NCI-H82 treated with DMSO at 0.1 percent for 48 hours (cell line): Measurements from ENCODE around the gene RASIP1.
A peak's percentile ranks its signal among the peaks of the same experiment; 100 is the strongest.

Source experiments
- DNase-seq: peaks from one replicate; lab custom pipeline; 2025; ENCODE audit not compliant: unreplicated experiment; lab: John Stamatoyannopoulos, UW

Gene RASIP1

GRCh38 chr19:48756212-48756611 is 15.8 kb upstream of the RASIP1 start:
- DNase-seq = no peak

GRCh38 chr19:48755787-48756186 is 15.4 kb upstream of the RASIP1 start:
- no peak for DNase-seq

DNA sequence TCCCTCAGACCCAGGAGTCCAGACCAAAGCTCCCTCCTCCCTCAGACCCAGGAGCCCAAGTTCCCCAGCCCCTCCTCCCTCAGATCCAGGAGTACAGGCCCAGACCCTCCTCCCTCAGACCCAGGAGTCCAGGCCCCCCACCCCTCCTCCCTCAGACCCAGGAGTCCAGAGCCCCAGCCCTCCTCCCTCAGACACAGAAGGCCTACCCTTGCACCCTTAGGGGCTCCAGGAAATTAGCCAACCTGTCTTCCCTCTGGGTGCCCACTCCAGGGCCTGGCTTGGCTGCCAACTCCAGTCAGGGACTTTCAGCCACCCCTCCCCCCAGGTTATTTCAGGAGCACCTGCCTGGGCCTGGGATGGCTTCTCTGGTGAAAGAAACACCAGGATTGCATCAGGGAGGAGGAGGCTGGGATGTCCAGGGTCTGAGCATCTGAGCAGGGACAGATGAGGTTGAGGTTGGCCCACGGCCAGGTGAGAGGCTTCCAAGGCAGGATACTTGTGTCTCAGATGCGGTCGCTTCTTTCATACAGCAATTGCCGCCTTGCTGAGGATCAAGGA is 14.8 kb upstream of the RASIP1 start, which contains the start of gene FGF21:
Gene FGF21, plus strand, starts transcription at position 441 of the 558 bp plus-strand sequence. CDS start 713 bp downstream, outside the sequence.
- DNase-seq = no peak

DNA sequence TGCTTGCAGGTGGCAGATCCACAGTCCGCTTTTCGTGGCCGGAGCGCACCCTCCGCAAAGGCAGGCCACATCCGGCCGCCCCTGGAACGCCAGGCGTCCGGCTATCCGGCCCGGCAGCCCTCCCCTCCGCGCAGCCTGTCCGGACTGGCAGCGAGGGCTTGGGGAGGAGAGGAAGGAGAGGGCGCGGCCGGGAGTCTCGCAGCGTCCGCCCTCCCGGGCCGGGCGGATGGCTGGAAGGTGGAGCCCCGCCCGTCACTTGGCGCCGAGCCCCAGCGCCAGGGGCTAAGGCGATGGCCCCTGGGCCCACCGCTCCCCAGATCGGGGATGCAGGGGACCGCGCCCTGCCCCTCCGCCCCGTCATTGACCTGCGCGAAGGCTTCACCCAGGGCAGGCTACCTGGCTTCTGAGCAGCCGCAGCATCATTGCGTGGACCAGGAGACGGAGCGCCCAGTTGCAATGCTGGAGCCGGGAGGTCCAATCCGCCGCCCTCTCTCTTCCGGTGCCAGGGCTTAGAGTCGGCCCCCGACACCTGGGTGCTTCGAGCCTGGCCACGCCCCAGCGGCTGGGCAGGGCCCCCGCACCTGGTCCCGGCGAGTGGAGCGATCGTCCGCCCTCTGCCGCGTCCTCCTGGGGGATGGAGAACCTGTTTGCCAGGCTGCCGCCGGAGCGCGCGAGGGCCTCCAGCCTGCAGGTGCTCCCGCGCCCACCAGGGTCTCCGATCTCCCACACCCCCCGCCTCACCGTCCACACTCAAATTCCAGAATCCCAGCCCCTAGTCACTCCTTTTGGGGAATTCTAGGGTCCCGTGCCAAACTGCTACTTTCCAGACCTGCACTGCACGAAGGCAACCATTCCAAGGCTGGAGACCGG is 12.3 kb upstream of the RASIP1 start, which contains the start of gene FUT1:
Gene FUT1, minus strand, starts transcription at position 146 of the 870 bp plus-strand sequence. CDS start 1,360 bp downstream, outside the sequence.
- DNase-seq = no peak

DNA sequence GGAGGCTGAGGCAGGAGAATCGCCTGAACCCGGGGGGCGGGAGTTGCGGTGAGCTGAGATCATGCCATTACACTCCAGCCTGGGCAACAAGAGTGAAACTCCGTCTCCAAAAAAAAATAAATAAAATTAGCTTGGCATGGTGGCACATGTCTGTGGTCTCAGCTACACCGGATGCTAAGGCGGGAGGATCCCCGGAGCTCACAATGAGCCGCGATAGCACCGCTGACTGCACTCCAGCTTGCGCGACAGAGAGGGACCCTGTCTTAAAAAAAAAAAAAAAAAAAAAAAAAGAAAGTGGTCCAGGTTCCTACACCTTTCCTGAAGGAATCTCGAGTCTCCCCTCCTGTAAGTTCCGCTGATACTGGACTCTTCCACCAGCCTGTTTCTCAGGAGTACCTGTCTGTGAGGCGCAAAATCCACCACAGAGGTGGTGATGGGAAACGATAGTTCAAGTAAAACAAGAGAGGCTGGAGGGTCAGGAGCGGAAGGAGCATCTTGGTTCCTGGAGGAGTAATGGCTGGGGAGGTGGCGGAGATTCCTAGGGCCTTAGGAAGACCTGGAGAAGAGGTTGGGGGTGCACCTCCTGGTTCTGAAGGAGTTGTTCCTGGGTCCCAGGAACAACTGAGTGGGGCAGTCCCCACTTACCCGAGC is 11.6 kb upstream of the RASIP1 start:
- DNase-seq = no peak

DNA sequence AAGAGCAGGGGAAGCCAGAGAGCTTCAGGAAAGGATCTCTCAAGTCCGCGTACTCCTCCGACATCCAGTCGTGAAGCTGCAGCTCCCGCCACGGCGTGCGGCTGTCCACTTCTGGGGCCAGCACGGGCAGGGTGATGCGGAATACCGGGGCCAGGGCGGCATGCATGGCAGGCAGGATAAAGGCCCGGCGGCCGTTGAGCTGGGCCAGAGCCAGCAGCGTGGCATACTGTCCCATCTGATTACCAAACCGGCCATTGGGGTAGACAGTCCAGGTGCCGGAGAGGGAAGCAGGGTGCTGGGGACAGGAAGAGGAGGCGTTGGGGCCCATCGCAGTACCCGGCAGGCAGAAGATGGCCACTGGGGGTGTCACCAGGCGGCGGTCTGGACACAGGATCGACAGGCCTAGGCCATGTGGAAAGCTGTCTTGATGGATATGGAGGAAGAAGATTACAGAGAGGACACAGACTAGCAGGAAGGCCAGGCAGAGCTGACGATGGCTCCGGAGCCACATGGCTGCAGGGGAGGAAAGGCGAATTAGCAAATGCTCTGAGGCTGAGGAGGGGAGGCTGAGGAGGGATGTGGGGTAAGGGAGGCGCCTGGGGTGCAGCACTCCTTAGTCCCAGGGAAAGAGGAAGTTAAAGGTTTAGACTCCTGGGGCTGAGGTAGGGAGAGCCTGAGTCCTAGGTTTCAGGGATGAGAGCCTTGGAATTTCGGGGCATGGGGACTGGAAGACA is 10.5 kb upstream of the RASIP1 start:
- DNase-seq = no peak

GRCh38 chr19:48750351-48750750 is 9.9 kb upstream of the RASIP1 start:
- no peak for DNase-seq

- no peak for DNase-seq
Observed at GRCh38 chr19:48749571-48750198, 9.3 kb upstream of the RASIP1 start.

DNA sequence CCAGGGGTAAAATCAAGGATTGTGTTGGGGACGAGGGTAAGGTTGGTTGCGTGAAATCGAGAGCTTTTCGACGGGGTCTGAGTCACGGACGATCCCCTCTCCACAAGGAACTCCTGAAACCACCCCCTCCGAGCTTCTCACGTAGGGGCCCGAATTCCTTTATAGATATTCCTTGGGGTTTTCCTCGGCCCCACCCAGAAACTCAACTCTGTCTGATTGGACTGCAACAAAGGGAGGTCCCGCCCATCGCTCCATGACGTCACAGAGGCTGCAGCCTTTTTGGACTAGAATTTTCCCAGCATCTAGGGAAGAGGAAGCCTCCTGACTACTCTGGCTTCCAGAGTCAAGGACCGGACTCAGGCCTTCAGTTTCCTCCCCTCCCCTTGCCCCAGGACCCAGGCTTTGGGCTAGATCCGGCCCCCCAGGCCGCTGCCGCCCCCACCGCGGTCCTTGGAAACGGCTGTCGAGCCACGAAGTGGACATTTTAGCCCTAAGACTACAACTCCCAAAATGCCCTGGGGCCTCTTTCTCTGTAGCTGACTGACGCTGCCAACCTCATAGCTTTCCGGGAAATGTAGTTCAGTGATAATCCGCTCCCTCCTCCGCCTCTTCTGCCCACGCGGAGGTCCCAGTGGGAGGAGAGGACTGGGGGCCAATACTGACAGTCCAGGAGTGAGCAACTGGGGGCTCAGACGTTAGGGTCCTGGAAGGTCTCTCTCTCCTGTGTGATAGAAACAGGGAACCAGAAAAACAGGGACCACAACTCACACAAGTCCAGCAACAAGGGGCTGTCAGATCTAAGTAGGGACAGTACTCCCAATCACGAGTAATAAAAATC is 6.5 kb upstream of the RASIP1 start, which contains the start of gene IZUMO1:
Gene IZUMO1, minus strand, starts transcription at position 172 of the 838 bp plus-strand sequence. CDS start 1,050 bp downstream, outside the sequence.
- DNase-seq = peak; percentile 89

- DNase-seq = no peak
Observed at GRCh38 chr19:48746110-48746509, 5.7 kb upstream of the RASIP1 start.

DNA sequence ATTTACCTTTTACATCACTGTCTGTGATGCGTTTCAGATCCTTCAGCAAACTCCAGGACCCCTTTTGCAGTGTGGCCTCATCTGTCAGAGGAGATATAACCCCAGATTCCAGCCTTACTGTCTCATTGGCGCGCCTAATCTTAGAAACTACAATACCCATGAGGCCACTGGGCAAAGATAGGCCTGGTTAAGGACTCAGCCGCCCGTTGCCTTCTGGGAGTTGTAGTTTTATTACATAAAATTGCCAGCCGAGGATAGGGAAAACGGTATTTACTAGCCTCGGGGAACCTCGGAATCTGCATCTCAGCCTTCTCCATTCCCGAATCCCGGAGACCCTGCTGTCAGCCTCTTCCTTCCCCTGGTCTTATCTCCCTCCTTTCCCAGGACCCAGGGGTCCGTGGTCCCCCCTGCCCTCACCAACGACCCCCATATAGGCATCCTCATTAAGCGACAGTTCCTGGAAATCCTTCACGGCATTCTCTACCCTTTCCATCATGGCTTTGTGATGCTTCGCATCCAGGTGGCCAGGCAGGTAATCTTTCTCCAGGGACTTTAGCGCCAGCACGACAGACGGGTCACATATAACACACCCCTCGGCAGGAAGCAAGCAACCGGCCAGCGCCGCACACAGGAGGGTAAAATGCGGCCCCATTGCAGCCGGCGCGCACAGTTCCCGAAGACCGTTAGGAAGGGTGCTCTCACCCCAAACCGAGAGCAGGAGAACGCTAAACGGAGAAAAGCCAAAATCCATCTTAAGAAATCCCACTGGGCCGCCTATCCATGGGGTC is 5.0 kb upstream of the RASIP1 start:
- DNase-seq = peak; percentile 73

GRCh38 chr19:48742096-48742495 is 1.7 kb upstream of the RASIP1 start:
- DNase-seq = no peak

GRCh38 chr19:48741129-48741999 is 954 bp upstream of the RASIP1 start:
- DNase-seq = no peak

GRCh38 chr19:48739404-48740163 is 826 bp downstream of the RASIP1 start:
- DNase-seq = no peak

- DNase-seq = peak; percentile 97
Observed at GRCh38 chr19:48738557-48739403, 1.6 kb downstream of the RASIP1 start.

- DNase-seq = no peak
Observed at GRCh38 chr19:48737360-48737998, 2.9 kb downstream of the RASIP1 start.
